ENCODE measurements around the gene NKAIN2.

Gene NKAIN2

GRCh38 chr6:124479991-124480430 is 676.3 kb downstream of the NKAIN2 start:
- DNase-seq (ENCODE audit: low read depth in 2 of 3, low spot score in 2 of 3): no peak

GRCh38 chr6:124482071-124482491 is 678.4 kb downstream of the NKAIN2 start:
- no peak for DNase-seq (ENCODE audit: low read depth in 2 of 3, low spot score in 2 of 3)

GRCh38 chr6:124487623-124488431 is 684.2 kb downstream of the NKAIN2 start:
- DNase-seq (ENCODE audit: low read depth in 2 of 3, low spot score in 2 of 3): no peak

GRCh38 chr6:124490122-124490521 is 686.5 kb downstream of the NKAIN2 start:
- DNase-seq (ENCODE audit: low read depth in 2 of 3, low spot score in 2 of 3): no peak

GRCh38 chr6:124493259-124493658 is 689.6 kb downstream of the NKAIN2 start:
- DNase-seq (ENCODE audit: low read depth in 2 of 3, low spot score in 2 of 3): no peak

- DNase-seq (ENCODE audit: low read depth in 2 of 3, low spot score in 2 of 3): no peak
Measured at GRCh38 chr6:124494956-124495664, 691.4 kb downstream of the NKAIN2 start.

GRCh38 chr6:124495665-124496190 is 692.1 kb downstream of the NKAIN2 start:
- no peak for DNase-seq (ENCODE audit: low read depth in 2 of 3, low spot score in 2 of 3)

GRCh38 chr6:124496334-124496733 is 692.7 kb downstream of the NKAIN2 start:
- DNase-seq (ENCODE audit: low read depth in 2 of 3, low spot score in 2 of 3): no peak

GRCh38 chr6:124512431-124512830 is 708.8 kb downstream of the NKAIN2 start:
- DNase-seq (ENCODE audit: low read depth in 2 of 3, low spot score in 2 of 3): no peak

GRCh38 chr6:124517339-124517738 is 713.7 kb downstream of the NKAIN2 start:
- no peak for DNase-seq (ENCODE audit: low read depth in 2 of 3, low spot score in 2 of 3)

- no peak for DNase-seq (ENCODE audit: low read depth in 2 of 3, low spot score in 2 of 3)
Measured at GRCh38 chr6:124520514-124520913, 716.8 kb downstream of the NKAIN2 start.

- no peak for DNase-seq (ENCODE audit: low read depth in 2 of 3, low spot score in 2 of 3)
Measured at GRCh38 chr6:124522335-124522734, 718.7 kb downstream of the NKAIN2 start.

GRCh38 chr6:124524491-124525200 is 721.0 kb downstream of the NKAIN2 start:
- DNase-seq (ENCODE audit: low read depth in 2 of 3, low spot score in 2 of 3): no peak

- no peak for DNase-seq (ENCODE audit: low read depth in 2 of 3, low spot score in 2 of 3)
Measured at GRCh38 chr6:124530926-124531325, 727.3 kb downstream of the NKAIN2 start.

GRCh38 chr6:124535299-124535698 is 731.6 kb downstream of the NKAIN2 start:
- DNase-seq (ENCODE audit: low read depth in 2 of 3, low spot score in 2 of 3): no peak

- DNase-seq (ENCODE audit: low read depth in 2 of 3, low spot score in 2 of 3): no peak
Measured at GRCh38 chr6:124535746-124536145, 732.1 kb downstream of the NKAIN2 start.

- no peak for DNase-seq (ENCODE audit: low read depth in 2 of 3, low spot score in 2 of 3)
Measured at GRCh38 chr6:124536157-124536841, 732.6 kb downstream of the NKAIN2 start.

GRCh38 chr6:124536842-124537191 is 733.2 kb downstream of the NKAIN2 start:
- no peak for DNase-seq (ENCODE audit: low read depth in 2 of 3, low spot score in 2 of 3)

GRCh38 chr6:124539096-124539495 is 735.4 kb downstream of the NKAIN2 start:
- no peak for DNase-seq (ENCODE audit: low read depth in 2 of 3, low spot score in 2 of 3)

- DNase-seq (ENCODE audit: low read depth in 2 of 3, low spot score in 2 of 3): no peak
Measured at GRCh38 chr6:124541573-124541972, 737.9 kb downstream of the NKAIN2 start.

GRCh38 chr6:124546601-124547000 is 742.9 kb downstream of the NKAIN2 start:
- DNase-seq (ENCODE audit: low read depth in 2 of 3, low spot score in 2 of 3): no peak
